SK-N-SH treated with all-trans-retinoic acid at 6 μM for 48 hours (cell line): Measurements from ENCODE around the gene RNASE12.
A peak's percentile ranks its signal among the peaks of the same experiment; 100 is the strongest.
"Not testable (repeated sequence)": the region's sequence is repeated elsewhere in the genome, so short reads cannot be mapped to it uniquely, and the experiment has no call there.

Experiments
- ATAC-seq: fragments of 200-7000 bp; cut with Tn5 transposase; 3 replicates; pipeline ENCODE4 v1.9.1; 2020; ENCODE audit warnings: mild to moderate bottlenecking, moderate library complexity
- ARNTL ChIP-seq: fragments of 450-650 bp; formaldehyde crosslinking; IDR thresholded peaks from 2 replicates; pipeline ENCODE4 v1.5.0; 2020; ENCODE audit warnings: low read depth, mild to moderate bottlenecking, moderate library complexity, borderline replicate concordance
- BACH2 ChIP-seq: fragments of 250-450 bp; sonication (Bioruptor Pico); IDR thresholded peaks from 2 replicates; pipeline ENCODE4 v1.9.0; 2021; ENCODE audit warnings: mild to moderate bottlenecking, borderline replicate concordance
- CSDC2 ChIP-seq: fragments of 250-450 bp; sonication (Bioruptor Pico); IDR thresholded peaks from 2 replicates; pipeline ENCODE4 v1.5.0; 2020; ENCODE audit warnings: mild to moderate bottlenecking, moderate library complexity
- ESRRG ChIP-seq: fragments of 250-450 bp; sonication (Bioruptor Pico); IDR thresholded peaks from 2 replicates; pipeline ENCODE4 v1.6.1; 2021; ENCODE audit warnings: mild to moderate bottlenecking
- GLIS3 ChIP-seq: fragments of 250-450 bp; sonication (Bioruptor Pico); IDR thresholded peaks from 2 replicates; pipeline ENCODE4 v1.5.0; 2020; ENCODE audit warnings: mild to moderate bottlenecking, moderate library complexity
- ISL1 ChIP-seq: fragments of 250-450 bp; sonication (Bioruptor Pico); IDR thresholded peaks from 2 replicates; pipeline ENCODE4 v2.1.2; 2022; ENCODE audit warnings: mild to moderate bottlenecking, moderate library complexity
- OSR1 ChIP-seq: fragments of 250-450 bp; sonication (Bioruptor Pico); IDR thresholded peaks from 2 replicates; pipeline ENCODE4 v1.8.0; 2022; ENCODE audit warnings: moderate library complexity, mild to moderate bottlenecking, inconsistent platforms
- PPARA ChIP-seq: fragments of 250-450 bp; sonication (Bioruptor Pico); IDR thresholded peaks from 2 replicates; pipeline ENCODE4 v1.5.0; 2020; ENCODE audit warnings: mild to moderate bottlenecking, borderline replicate concordance
- RARB ChIP-seq: fragments of 250-450 bp; sonication (Bioruptor Pico); IDR thresholded peaks from 2 replicates; pipeline ENCODE4 v1.8.0; 2021; ENCODE audit warnings: mild to moderate bottlenecking, moderate library complexity
- SNAI2 ChIP-seq: fragments of 250-450 bp; sonication (Bioruptor Pico); IDR thresholded peaks from 2 replicates; pipeline ENCODE4 v1.5.0; 2020; ENCODE audit warnings: mild to moderate bottlenecking, moderate library complexity
- TCF4 ChIP-seq: fragments of 250-450 bp; sonication (Bioruptor Pico); IDR thresholded peaks from 2 replicates; pipeline ENCODE4 v1.8.0; 2021; ENCODE audit warnings: mild to moderate bottlenecking, moderate library complexity, borderline replicate concordance
- TOX ChIP-seq: fragments of 250-450 bp; sonication (Bioruptor Pico); IDR thresholded peaks from 2 replicates; pipeline ENCODE4 v1.8.0; 2021; ENCODE audit warnings: mild to moderate bottlenecking, moderate library complexity, borderline replicate concordance
- ZC3H10 ChIP-seq: fragments of 250-450 bp; sonication (Bioruptor Pico); IDR thresholded peaks from 2 replicates; pipeline ENCODE4 v1.5.1; 2021; ENCODE audit warnings: mild to moderate bottlenecking, moderate library complexity
- ZFP3 ChIP-seq: fragments of 250-450 bp; sonication (Bioruptor Pico); IDR thresholded peaks from 2 replicates; pipeline ENCODE4 v1.5.0; 2020; ENCODE audit warnings: mild to moderate bottlenecking, moderate library complexity
- ZFP30 ChIP-seq: fragments of 450-650 bp; formaldehyde crosslinking; IDR thresholded peaks from 2 replicates; pipeline ENCODE4 v1.5.0; 2022; ENCODE audit warnings: mild to moderate bottlenecking, moderate library complexity
- ZNF565 ChIP-seq: fragments of 450-650 bp; formaldehyde crosslinking; conservative IDR thresholded peaks from 2 replicates; pipeline ENCODE4 v1.5.0; 2020; ENCODE audit warnings: low read depth, mild to moderate bottlenecking, moderate library complexity
- ZNF70 ChIP-seq: fragments of 450-650 bp; formaldehyde crosslinking; IDR thresholded peaks from 2 replicates; pipeline ENCODE4 v1.5.0; 2020; ENCODE audit warnings: mild to moderate bottlenecking, moderate library complexity
- ZNF8 ChIP-seq: fragments of 450-650 bp; formaldehyde crosslinking; IDR thresholded peaks from 2 replicates; pipeline ENCODE4 v1.5.0; 2020; ENCODE audit warnings: mild to moderate bottlenecking, moderate library complexity
- TF ChIP-seq, protein P1 (sequence below): fragments of 250-450 bp; sonication (Bioruptor Pico); IDR thresholded peaks from 2 replicates; pipeline ENCODE4 v1.8.0; 2020; ENCODE audit warnings: mild to moderate bottlenecking, moderate library complexity, borderline replicate concordance
- TF ChIP-seq, protein P2 (sequence below): fragments of 250-450 bp; sonication (Bioruptor Pico); IDR thresholded peaks from 2 replicates; pipeline ENCODE4 v1.8.0; 2021; ENCODE audit warnings: low read depth, mild to moderate bottlenecking, moderate library complexity, borderline replicate concordance
- TF ChIP-seq, protein P3 (sequence below): fragments of 250-450 bp; sonication (Bioruptor Pico); IDR thresholded peaks from 2 replicates; pipeline ENCODE4 v1.5.1; 2020; ENCODE audit warnings: low read depth, mild to moderate bottlenecking, moderate library complexity

RNASE12 gene

DNA sequence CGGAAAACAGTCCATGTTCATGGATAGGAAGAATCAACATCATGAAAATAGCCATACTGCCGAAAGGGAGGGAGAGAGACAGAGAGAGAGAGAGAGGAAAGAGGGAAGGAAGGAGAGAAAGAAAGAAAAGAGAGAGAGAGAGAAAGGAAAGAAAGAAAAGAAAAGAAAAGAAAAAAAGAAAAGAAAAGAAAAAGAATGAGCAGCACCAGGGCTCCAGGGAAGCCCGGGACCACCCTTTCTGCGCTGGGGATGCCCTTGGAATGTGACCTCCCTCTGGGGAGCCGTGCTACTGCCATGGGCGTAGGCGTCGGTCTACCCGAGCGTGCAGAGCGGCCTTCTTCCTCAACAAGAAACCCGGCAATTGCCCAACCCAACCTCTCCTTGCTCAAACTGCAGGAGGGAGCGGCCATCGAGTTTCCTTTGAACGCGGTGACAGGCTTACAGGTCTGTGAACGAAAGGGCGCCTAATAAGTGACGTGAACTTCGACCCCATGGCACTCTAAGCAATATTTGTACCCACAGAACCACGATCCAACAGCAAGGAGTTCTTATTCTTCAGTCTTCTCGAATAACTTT, 33.4 kb upstream of the RNASE12 start:
- peak; percentile 46 for ATAC-seq
- TF ChIP-seq ESRRG (CRISPR knock-in tag) (no peak), PPARA (CRISPR knock-in tag) (no peak), ZNF8 (no peak), ZC3H10 (no peak), TCF4 (CRISPR knock-in tag) (no peak), ZFP30 (no peak), ISL1 (CRISPR knock-in tag) (no peak), ZFP3 (CRISPR knock-in tag) (no peak), CSDC2 (no peak), RARB (no peak), ZNF70 (CRISPR knock-in tag) (no peak), SNAI2 (CRISPR knock-in tag) (no peak)
- TF ChIP-seq, protein P1, sequence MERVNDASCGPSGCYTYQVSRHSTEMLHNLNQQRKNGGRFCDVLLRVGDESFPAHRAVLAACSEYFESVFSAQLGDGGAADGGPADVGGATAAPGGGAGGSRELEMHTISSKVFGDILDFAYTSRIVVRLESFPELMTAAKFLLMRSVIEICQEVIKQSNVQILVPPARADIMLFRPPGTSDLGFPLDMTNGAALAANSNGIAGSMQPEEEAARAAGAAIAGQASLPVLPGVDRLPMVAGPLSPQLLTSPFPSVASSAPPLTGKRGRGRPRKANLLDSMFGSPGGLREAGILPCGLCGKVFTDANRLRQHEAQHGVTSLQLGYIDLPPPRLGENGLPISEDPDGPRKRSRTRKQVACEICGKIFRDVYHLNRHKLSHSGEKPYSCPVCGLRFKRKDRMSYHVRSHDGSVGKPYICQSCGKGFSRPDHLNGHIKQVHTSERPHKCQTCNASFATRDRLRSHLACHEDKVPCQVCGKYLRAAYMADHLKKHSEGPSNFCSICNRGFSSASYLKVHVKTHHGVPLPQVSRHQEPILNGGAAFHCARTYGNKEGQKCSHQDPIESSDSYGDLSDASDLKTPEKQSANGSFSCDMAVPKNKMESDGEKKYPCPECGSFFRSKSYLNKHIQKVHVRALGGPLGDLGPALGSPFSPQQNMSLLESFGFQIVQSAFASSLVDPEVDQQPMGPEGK: no peak

DNA sequence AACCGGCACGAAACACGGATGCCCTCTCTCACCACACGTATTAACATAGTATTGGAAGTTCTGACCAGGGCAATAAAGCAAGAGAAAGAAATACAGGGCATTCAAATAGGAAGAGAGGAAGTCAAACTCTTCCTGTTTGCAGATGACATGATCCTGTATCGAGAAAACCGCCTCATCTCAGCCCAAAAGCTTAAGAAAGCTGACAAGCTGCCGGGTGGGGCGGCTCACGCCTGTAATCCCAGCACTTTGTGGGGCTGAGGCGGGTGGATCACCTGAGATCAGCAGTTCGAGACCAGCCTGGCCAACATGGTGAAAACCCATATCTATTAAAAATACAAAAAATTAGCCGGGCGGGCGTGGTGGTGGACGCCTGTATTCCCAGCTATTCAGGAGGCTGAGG, 32.6 kb upstream of the RNASE12 start:
- ATAC-seq: no peak
- no peak for TF ChIP-seq PPARA (CRISPR knock-in tag)
- no peak for TF ChIP-seq TOX (CRISPR knock-in tag)
- TF ChIP-seq, all 23 proteins: peak for 0

DNA sequence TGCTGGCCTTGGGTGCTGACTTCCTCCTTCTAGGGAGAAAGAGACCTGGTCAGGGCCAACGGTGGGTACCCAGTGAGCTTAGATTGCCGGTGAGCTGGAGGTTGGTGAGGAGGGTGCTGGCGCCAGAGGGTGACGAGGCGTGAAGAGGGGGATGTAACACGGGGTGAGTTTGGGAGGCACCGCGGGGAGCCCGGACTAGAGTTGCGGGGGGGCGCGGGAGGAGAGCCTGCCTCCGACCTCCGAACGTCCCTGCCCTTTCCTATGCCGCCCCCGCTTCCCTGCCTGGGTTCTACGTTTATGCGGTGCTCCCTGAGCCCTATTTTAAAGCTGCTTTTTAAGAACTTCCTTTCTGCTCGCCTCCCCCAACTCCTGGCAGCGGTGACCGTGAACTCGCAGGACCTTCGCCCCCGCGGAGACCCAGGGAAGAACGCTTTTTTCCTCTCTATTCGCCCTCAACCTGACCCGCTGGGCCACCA, 31.7 kb upstream of the RNASE12 start:
- TF ChIP-seq, protein P2, sequence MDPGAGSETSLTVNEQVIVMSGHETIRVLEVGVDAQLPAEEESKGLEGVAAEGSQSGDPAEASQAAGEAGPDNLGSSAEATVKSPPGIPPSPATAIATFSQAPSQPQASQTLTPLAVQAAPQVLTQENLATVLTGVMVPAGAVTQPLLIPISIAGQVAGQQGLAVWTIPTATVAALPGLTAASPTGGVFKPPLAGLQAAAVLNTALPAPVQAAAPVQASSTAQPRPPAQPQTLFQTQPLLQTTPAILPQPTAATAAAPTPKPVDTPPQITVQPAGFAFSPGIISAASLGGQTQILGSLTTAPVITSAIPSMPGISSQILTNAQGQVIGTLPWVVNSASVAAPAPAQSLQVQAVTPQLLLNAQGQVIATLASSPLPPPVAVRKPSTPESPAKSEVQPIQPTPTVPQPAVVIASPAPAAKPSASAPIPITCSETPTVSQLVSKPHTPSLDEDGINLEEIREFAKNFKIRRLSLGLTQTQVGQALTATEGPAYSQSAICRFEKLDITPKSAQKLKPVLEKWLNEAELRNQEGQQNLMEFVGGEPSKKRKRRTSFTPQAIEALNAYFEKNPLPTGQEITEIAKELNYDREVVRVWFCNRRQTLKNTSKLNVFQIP (CRISPR knock-in tag): no peak
- TF ChIP-seq, protein P3, sequence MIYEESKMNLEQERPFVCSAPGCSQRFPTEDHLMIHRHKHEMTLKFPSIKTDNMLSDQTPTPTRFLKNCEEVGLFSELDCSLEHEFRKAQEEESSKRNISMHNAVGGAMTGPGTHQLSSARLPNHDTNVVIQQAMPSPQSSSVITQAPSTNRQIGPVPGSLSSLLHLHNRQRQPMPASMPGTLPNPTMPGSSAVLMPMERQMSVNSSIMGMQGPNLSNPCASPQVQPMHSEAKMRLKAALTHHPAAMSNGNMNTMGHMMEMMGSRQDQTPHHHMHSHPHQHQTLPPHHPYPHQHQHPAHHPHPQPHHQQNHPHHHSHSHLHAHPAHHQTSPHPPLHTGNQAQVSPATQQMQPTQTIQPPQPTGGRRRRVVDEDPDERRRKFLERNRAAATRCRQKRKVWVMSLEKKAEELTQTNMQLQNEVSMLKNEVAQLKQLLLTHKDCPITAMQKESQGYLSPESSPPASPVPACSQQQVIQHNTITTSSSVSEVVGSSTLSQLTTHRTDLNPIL (CRISPR knock-in tag): no peak
- TF ChIP-seq ZNF70 (CRISPR knock-in tag): no peak
- no peak for TF ChIP-seq ARNTL (CRISPR knock-in tag)
- TF ChIP-seq ZNF8: no peak
- no peak for TF ChIP-seq GLIS3
- no peak for TF ChIP-seq ZFP3 (CRISPR knock-in tag)
- ATAC-seq: no peak

DNA sequence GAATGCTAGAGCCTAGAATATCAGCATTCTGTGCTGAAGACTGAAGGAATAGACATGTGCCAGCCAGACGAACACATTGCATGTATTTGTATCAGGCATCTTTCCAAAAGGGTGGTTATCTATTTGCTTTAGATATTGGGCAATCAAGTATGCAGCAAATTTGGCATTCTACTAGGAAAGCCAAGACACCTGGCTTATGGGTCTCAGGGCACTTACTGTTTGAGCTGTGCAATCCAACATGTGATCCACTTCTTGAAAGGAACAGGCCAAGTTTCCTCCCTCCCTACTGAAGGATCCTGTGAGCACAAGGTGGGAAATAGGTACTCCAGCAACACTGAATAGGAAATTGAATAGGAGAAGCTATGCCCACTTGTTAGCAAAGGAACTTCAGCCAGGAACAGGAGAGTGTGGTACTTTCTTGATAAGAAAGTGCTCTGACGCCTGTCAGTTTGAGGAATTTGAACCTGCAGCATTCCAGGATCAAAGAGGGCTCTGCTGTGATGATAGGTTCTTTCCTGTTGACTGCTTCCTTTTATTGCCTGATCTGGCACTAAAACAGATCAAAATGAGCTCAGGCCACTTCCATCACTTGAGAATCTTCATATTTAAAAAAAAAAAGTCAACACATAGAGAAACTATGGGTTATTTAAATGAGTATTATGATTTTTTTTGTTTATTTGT, 29.8 kb upstream of the RNASE12 start:
- no peak for ATAC-seq
- no peak for TF ChIP-seq ZNF565 (CRISPR knock-in tag)
- no peak for TF ChIP-seq BACH2 (CRISPR knock-in tag)
- no peak for TF ChIP-seq CSDC2
- no peak for TF ChIP-seq OSR1 (CRISPR knock-in tag)
- TF ChIP-seq, protein P1: no peak
- TF ChIP-seq TCF4 (CRISPR knock-in tag): no peak
- no peak for TF ChIP-seq ZFP30

DNA sequence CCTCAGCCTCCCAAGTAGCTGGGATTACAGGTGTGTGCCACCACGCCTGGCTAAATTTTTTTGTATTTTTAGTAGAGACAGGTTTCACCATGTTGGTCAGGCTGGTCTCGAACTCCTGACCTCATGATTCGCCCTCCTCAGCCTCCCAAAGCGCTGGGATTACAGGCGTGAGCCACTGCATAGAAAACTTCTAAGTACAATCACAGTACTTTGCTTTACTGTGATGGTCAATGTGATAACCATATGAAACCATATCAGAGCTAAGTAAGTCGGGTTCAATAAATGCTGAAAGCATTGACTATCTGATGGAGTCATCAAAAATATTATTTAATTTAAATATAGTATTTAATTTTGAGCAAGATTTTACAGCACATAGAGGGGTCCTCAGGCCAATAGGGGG, 28.5 kb upstream of the RNASE12 start:
- not testable (repeated sequence) for ATAC-seq
